Activated CD8-positive, alpha-beta memory T cell treated with anti-CD3 and anti-CD28 coated beads, Interleukin-2, amount 50 U/mL, for 4 hours (primary cell): ENCODE measurements around the gene OR2T10.
"Not testable (repeated sequence)": the region's sequence is repeated elsewhere in the genome, so short reads cannot be mapped to it uniquely, and the experiment has no call there.

Source experiments
- DNase-seq: peaks from one replicate; pipeline ENCODE4 v3.0.0-alpha.2; 2020

OR2T10 gene

DNA sequence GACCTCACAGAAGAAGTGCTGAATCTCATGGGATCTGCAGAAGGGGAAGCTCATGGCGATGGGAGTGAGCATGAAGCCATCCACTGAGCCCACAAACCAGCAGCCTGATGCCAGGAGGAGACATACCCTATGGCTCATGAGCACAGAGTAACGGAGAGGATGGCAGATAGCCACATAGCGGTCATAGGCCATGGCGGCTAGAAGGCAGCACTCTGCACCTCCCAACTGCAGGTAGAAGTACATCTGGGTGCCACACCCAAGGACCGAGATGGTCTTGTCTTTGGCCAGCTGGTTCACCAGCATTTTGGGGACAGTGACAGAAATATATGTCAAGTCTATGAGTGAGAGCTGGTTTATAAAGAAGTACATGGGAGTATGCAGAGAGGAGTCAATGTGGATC is 4.3 kb downstream of the OR2T10 start:
- DNase-seq: no peak

DNA sequence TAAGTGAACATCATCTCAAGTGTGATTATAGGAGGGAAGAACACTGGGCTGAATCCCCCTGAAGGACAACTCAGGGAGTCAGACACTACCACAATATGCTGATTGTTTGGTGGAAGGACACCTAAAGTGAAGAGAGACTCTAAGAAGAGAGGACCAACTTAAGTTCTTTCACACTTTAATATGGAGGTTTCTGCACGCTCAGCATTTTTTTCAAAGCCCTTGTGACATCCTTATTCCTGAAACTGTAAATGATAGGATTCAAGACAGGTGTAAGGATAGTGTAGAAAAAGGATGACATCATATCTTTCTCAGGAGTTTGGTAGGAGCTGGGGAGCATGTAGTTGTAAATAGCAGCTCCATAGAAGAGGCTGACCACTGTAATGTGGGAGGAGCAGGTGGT is 4.8 kb downstream of the OR2T10 start:
- no peak for DNase-seq

- no peak for DNase-seq
Observed at GRCh38 chr1:248590055-248590454, 7.4 kb downstream of the OR2T10 start.

DNA sequence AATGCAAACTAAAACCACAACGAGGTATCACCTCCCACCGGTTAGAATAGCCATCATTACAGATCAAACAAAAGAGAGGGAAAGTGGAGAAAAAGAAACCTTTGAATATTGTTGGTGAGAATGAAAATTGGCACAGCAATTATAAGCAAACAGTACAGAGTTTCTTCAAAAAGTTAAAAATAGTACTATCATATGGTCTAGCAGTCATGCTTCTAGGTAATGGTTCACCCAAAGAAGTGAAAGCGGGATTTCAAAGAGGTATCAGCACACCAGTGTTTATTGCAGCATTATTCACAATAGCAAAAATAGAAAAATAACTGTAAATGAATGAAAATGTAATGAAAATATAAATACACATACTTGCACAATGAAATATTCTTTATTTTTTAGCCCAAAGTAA is 8.2 kb downstream of the OR2T10 start:
- DNase-seq: no peak

DNA sequence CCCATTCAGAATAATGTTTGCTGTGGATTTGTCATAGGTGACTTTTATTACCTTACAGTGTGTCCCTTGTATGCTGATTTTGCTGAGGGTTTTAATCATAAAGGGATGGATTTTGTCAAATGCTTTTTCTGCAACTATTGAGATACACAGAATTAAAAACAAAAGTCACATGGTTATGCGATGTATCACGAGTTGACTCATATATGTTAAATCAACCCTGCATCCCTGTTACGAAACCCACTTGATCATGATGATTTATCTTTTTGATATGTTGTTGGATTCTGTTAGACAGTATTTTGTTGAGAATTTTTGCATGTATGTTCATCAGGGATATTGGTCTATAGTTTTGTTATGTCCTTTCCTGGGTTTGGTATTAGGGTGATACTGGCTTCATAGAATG is 12.2 kb downstream of the OR2T10 start:
- DNase-seq: no peak

DNA sequence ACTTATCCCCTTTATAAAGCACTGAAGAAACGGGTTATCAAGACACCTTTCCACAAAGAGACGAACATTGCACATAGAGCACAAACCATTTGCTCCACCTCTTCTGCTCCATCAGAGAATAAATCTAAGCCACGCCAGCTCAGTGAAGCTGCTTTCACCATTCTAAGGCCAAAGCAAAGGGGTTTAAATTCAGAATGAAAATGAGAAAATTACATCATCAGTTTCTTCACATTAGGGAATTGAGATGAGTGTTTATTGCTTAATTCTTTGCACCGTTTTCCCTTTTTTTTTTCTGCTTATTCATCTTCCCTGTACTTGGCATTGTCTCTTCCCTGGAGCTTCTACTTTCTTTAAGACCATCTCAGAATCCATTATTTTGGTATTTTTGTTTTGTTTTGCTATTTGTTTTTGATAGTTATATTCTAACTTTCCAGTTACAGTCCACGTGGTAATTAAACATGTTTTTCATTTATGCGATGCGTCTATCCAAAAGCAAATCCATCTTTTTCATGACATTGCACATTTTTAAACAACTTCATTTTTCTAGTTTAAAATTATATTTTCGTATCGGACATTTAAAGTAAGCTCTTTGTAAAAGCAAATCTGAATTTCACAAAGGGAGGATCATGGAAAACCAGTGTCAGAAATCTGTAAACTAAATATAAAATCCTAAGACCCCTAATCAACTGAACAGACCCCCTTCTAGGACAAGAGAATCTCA is 21.1 kb downstream of the OR2T10 start:
- DNase-seq: no peak

DNA sequence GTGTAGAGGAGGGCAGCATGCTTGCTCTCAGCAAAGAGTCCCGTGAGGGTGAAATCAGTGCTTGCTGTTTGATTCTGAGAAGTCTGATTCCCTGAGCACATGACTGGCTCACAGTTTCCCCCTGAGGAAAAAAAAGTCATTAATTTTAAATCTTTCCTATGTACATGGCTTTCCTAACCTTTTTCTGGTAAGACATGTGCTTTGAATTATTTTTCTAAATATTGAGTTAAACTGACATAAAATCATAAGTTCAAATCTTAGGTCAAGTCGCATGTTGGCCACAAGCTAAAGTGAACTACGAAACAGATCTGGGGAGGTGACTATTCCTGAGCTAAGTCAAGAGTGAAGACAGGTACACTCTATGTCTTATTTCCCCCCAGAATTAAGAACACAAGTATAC is 22.8 kb downstream of the OR2T10 start, which contains the start of gene OR2T34:
Gene OR2T34 (minus strand): TSS at position 101 of the 400 bp plus-strand sequence. CDS start 0 bp downstream, at position 101.
- not testable (repeated sequence) for DNase-seq

GRCh38 chr1:248573856-248574255 is 23.6 kb downstream of the OR2T10 start:
- DNase-seq: not testable (repeated sequence)

- not testable (repeated sequence) for DNase-seq
Observed at GRCh38 chr1:248572049-248572448, 25.5 kb downstream of the OR2T10 start.

GRCh38 chr1:248570811-248571210 is 26.7 kb downstream of the OR2T10 start:
- not testable (repeated sequence) for DNase-seq

DNA sequence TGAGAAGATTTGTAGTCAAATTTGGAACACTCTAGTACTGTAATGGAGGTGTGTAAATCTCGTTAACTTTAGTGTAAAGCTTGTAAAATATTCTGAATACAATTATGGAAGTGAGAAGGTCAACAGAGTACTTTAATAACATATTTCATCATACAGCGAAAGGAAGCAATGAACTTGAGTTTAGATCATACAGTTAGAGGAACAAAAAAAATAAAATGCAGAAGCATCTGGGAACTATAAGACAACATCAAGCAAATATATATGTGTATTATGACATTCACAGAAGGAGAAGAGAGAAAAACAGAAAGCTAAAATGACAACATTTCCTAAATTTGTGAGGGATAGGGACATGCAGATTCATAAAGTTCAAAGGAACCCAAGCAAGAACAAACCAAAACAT is 28.5 kb downstream of the OR2T10 start:
- DNase-seq: not testable (repeated sequence)

GRCh38 chr1:248565530-248566373 is 31.7 kb downstream of the OR2T10 start:
- not testable (repeated sequence) for DNase-seq

DNA sequence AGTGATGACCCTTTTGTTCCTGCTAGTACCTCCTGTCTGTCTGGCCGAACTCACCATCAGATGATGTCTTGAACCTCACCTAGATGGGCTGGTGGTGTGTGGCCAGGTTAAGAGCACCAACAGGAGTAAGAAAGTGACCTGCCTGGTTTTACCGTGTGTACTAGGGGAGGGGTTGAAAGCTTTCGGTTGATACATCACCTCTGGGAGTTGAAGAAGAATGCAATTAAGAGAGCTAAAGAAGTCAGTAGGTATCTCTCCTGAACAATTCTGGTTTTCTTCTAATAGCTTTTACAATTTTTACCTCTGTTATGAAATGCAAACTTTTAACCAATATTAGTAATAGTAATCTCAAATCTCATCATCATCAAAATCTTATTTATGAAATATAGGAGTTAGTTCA is 34.8 kb downstream of the OR2T10 start, which contains the start of gene OR2T29:
Gene OR2T29 (minus strand): TSS at position 101 of the 400 bp plus-strand sequence. CDS start 3,281 bp downstream, outside the sequence.
- not testable (repeated sequence) for DNase-seq

- DNase-seq: not testable (repeated sequence)
Observed at GRCh38 chr1:248551027-248551426, 46.5 kb downstream of the OR2T10 start.

GRCh38 chr1:248547383-248547782 is 50.1 kb downstream of the OR2T10 start:
- DNase-seq: not testable (repeated sequence)
